A673 (cell line): ENCODE results near the gene TSC2. TPM values are rescaled to one million over a fixed set of nuclear protein-coding genes. Genes with fewer than 3 reads are reported as not detected.
A peak's percentile ranks its signal among the peaks of the same experiment; 100 is the strongest.

Experiments used
- BruUV-seq: library from RNA; stranded (reverse); fragments of 400-500 nt; replicated peaks from 2 replicates; lab custom pipeline; 2021; lab: Mats Ljungman, UMichigan
- CTCF ChIA-PET: fragments of 300-600 bp; sonication (Branson Sonifier 250); formaldehyde crosslinking; loops from one replicate; lab custom pipeline; 2022; ENCODE audit warnings: antibody characterized with exemption; lab: Charles Lee
- POLR2A ChIA-PET: fragments of 300-600 bp; sonication (Branson Sonifier 250); formaldehyde crosslinking; loops from one replicate; lab custom pipeline; 2022; ENCODE audit warnings: antibody characterized with exemption; ENCODE audit not compliant: low non-redundant PET; lab: Charles Lee
- DNase-seq: peaks from one replicate; pipeline ENCODE4 v3.0.0-alpha.2; 2015; ENCODE audit warnings: low spot score
- H3K27ac ChIP-seq: fragments of 200-600 bp; sonication (generic); 2 replicates; pipeline ENCODE4 v1.5.1; 2016; ENCODE audit warnings: mixed run types, low read depth, mild to moderate bottlenecking, mixed read lengths, antibody characterized with exemption, low read length; ENCODE audit not compliant: poor library complexity, severe bottlenecking
- H3K27me3 ChIP-seq: fragments of 200-600 bp; sonication (generic); replicated peaks from 2 replicates; pipeline ENCODE4 v1.6.1; 2017; ENCODE audit warnings: mixed run types, low read depth, mild to moderate bottlenecking, mixed read lengths, antibody characterized with exemption, low read length; ENCODE audit not compliant: insufficient read depth, poor library complexity
- H3K36me3 ChIP-seq: fragments of 200-600 bp; sonication (generic); 2 replicates; pipeline ENCODE4 v1.6.1; 2016; ENCODE audit warnings: mixed run types, mild to moderate bottlenecking, mixed read lengths, antibody characterized with exemption, low read length; ENCODE audit not compliant: insufficient read depth, poor library complexity, severe bottlenecking
- H3K4me1 ChIP-seq: fragments of 200-600 bp; sonication (generic); 2 replicates; pipeline ENCODE4 v1.6.1; 2017; ENCODE audit warnings: mixed run types, mild to moderate bottlenecking, mixed read lengths, antibody characterized with exemption, low read length; ENCODE audit not compliant: insufficient read depth, poor library complexity, severe bottlenecking
- H3K4me3 ChIP-seq: fragments of 200-600 bp; sonication (generic); 2 replicates; pipeline ENCODE4 v1.5.1; 2016; ENCODE audit warnings: low read depth, mixed run types, mild to moderate bottlenecking, mixed read lengths, low read length; ENCODE audit not compliant: poor library complexity, severe bottlenecking
- H3K9me3 ChIP-seq: fragments of 200-600 bp; sonication (generic); 2 replicates; pipeline ENCODE4 v1.6.1; 2016; ENCODE audit warnings: mixed run types, low read depth, mild to moderate bottlenecking, mixed read lengths, antibody characterized with exemption, low read length; ENCODE audit not compliant: poor library complexity, severe bottlenecking
- EZH2 ChIP-seq: fragments of 200-600 bp; sonication (generic); IDR thresholded peaks from 2 replicates; pipeline ENCODE4 v1.6.1; 2017; ENCODE audit warnings: borderline replicate concordance, low read depth, mild to moderate bottlenecking, mixed read lengths, antibody characterized with exemption, low read length; ENCODE audit not compliant: poor library complexity, severe bottlenecking
- intact Hi-C: fragments of 100-400 bp; cut with micrococcal nuclease; formaldehyde crosslinking; loops from one replicate; pipeline ENCODE4 v1.10.0; 2022; ENCODE audit not compliant: unreplicated experiment
- total RNA-seq: library from RNA; stranded (reverse); gene quantifications from 2 replicates; pipeline ENCODE4 v1.2.3, GENCODE V29; 2021
- TF ChIP-seq, protein P1 (sequence below): fragments of 300-800, 200-600 bp; sonication (generic); conservative IDR thresholded peaks from 2 replicates; pipeline ENCODE4 v1.5.1; 2017; ENCODE audit warnings: low read depth, mild to moderate bottlenecking, antibody characterized with exemption, low read length, moderate library complexity, mixed read lengths

Gene TSC2
- total RNA-seq, 1 experiment from 2014 or later: 125 TPM

DNA sequence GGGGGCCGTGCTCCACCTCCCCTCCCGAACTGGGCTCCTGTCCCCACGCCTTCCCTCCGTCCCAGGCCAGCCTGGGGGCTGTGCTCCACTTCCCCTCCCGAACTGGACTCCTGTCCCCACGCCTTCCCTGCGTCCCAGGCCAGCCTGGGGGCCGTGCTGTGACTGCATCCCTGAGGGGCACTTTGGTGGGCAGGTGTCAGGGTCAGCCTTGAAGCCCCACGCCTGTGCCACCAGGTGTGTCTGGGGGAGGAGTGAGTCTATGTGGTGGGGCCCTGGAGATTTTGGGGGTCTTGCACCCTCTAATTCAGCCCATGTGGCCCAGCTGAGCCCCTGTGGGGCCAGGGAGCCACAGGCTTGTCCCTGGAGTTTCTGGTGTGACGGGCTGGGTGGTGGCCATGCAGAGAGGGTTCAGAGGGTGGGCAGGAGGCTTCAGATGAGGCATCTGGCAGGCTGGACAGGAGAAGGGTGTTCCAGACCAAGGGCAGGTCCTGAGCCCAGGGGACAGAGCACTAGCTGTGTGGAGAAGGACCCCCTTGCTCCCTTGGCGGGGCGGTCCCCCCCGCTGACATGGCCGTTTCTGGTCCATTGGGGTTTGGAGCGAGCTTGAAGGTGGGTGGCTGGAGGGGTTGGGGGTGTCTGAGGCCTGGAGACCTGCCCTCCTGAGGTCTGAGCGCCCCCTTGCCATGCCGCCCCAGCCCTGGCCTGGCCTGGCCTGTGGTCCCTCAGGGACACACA, 12.9 kb upstream of the TSC2 start:
- TF ChIP-seq, protein P1, sequence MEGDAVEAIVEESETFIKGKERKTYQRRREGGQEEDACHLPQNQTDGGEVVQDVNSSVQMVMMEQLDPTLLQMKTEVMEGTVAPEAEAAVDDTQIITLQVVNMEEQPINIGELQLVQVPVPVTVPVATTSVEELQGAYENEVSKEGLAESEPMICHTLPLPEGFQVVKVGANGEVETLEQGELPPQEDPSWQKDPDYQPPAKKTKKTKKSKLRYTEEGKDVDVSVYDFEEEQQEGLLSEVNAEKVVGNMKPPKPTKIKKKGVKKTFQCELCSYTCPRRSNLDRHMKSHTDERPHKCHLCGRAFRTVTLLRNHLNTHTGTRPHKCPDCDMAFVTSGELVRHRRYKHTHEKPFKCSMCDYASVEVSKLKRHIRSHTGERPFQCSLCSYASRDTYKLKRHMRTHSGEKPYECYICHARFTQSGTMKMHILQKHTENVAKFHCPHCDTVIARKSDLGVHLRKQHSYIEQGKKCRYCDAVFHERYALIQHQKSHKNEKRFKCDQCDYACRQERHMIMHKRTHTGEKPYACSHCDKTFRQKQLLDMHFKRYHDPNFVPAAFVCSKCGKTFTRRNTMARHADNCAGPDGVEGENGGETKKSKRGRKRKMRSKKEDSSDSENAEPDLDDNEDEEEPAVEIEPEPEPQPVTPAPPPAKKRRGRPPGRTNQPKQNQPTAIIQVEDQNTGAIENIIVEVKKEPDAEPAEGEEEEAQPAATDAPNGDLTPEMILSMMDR: no peak
- TF ChIP-seq EZH2: no peak
- Histone ChIP-seq H3K4me1 (peaks cover 49% of the 10 kb centered on the region), H3K36me3 (peaks cover 4% of the 10 kb centered on the region), H3K4me3 (no peak overlapping the region), H3K27me3 (no peaks in the 10 kb centered on the region), H3K27ac (peak overlapping the region; percentile 68), H3K9me3 (no peaks in the 10 kb centered on the region)
- no peak for DNase-seq
- intact Hi-C loops: no loop called here
- CTCF ChIA-PET: no interaction called here
- POLR2A ChIA-PET: no interaction called here
- BruUV-seq: no TSS peak

DNA sequence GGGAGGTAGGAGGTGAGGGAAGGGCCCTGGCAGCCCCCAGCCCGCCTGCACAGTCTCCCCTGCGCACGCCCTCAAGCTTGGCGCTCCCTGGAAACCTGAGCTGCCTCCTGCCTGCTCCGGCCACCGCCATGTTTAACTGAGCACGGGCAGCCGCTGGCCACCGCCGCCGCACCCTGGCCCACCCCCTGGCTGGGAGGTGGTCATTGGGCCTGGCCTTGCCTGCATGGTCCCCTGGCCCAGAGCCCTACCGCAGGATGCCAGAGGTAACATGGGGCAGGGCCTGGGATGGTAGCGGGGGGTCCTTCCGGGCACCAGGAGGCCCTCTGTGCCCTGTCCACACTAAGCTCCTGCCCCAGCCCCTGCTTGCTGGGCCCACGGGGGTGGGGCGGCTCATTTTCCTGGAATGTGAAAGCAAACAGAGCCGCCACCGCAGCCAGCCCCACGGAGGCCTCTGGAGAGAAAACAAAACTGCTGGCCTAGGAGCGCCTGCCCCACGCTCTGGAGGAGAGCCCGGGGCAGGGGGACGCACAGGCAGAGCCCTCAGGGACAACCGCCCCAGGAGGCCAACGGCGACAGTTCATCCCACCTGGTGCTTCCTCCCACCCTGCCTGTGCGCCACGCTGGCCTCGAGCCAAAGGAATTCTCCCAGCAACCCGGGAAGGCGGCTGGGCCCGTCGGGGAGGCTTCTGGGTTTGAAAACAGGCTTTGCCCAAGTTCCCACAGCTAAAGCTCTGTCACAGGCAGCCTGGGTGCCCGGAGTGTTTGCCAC, 12.2 kb upstream of the TSC2 start:
- Histone ChIP-seq H3K27ac (peak overlapping the region; percentile 68), H3K9me3 (no peaks in the 10 kb centered on the region), H3K27me3 (no peaks in the 10 kb centered on the region), H3K4me3 (no peak overlapping the region), H3K36me3 (peaks cover 4% of the 10 kb centered on the region), H3K4me1 (peaks cover 49% of the 10 kb centered on the region)
- TF ChIP-seq, protein P1: no peak
- no peak for TF ChIP-seq EZH2
- no TSS peak for BruUV-seq
- CTCF ChIA-PET: no interaction called here
- POLR2A ChIA-PET: no interaction called here
- intact Hi-C loops: no loop called here
- DNase-seq: peak; percentile 38

DNA sequence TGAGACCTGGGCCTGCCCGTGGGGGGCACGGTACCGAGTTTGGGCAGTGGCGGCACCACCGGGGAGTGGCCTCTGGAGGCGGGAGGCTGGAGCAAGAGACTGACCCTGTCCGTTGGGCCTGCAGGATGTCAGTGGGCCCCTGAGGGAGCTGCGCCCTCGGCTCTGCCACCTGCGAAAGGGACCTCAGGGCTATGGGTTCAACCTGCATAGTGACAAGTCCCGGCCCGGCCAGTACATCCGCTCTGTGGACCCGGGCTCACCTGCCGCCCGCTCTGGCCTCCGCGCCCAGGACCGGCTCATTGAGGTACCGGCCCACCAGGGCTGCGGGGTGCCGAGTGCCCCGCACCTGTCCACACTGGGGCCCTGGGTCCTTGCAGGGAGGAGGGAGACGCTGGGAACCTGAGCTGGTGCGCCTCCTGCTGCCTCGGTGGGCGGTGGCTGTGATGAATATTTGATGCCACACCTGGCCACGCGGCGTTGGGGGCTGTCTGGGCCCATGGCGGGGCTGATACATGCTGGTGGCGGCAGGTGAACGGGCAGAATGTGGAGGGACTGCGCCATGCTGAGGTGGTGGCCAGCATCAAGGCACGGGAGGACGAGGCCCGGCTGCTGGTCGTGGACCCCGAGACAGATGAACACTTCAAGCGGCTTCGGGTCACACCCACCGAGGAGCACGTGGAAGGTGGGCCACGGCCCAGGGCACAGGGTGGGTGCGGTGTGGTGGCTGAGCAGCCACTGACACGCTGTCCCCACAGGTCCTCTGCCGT, 11.4 kb upstream of the TSC2 start:
- DNase-seq: no peak
- ChIA-PET POLR2A (no interaction called here), CTCF (no interaction called here)
- TF ChIP-seq, protein P1: no peak
- TF ChIP-seq EZH2: no peak
- no TSS peak for BruUV-seq
- Histone ChIP-seq H3K27ac (peak overlapping the region; percentile 68), H3K4me1 (peaks cover 43% of the 10 kb centered on the region), H3K36me3 (peaks cover 4% of the 10 kb centered on the region), H3K9me3 (no peaks in the 10 kb centered on the region), H3K4me3 (no peak overlapping the region), H3K27me3 (no peaks in the 10 kb centered on the region)
- intact Hi-C loops: no loop called here
